Astrocyte (in vitro differentiated cells and primary cell): ENCODE results near the gene HCRTR1. TPM values are rescaled to one million over a fixed set of nuclear protein-coding genes. Genes with fewer than 3 reads are reported as not detected.

Source experiments
- DNase-seq: peaks from one replicate; pipeline ENCODE4 v3.0.0-alpha.2; 2010; ENCODE audit warnings: low read depth
- FAIRE-seq: peaks from 2 replicates; lab custom pipeline; 2011; peaks lifted over from hg19 to GRCh38; lab: Jason Lieb, UNC
- H2AFZ ChIP-seq: 2 replicates; pipeline ENCODE4 v1.6.0; 2012; ENCODE audit warnings: low read depth, low read length, inconsistent platforms
- H3K27ac ChIP-seq: 2 replicates; pipeline ENCODE4 v1.5.1; 2011; ENCODE audit warnings: low read depth, low read length, inconsistent platforms
- H3K27me3 ChIP-seq: 2 replicates; pipeline ENCODE4 v1.6.0; 2011; ENCODE audit warnings: low read length, inconsistent platforms; ENCODE audit not compliant: insufficient read depth
- H3K36me3 ChIP-seq: 2 replicates; pipeline ENCODE4 v1.5.1; 2011; ENCODE audit warnings: low read length, inconsistent platforms; ENCODE audit not compliant: insufficient read depth
- H3K4me1 ChIP-seq: 2 replicates; pipeline ENCODE4 v1.5.1; 2011; ENCODE audit warnings: low read length, inconsistent platforms; ENCODE audit not compliant: insufficient read depth
- H3K4me2 ChIP-seq: 2 replicates; pipeline ENCODE4 v1.6.0; 2012; ENCODE audit warnings: low read length, inconsistent platforms
- H3K4me3 ChIP-seq: 2 replicates; pipeline ENCODE4 v1.5.1; 2011; ENCODE audit warnings: low read depth, mild to moderate bottlenecking, low read length, inconsistent platforms; ENCODE audit not compliant: insufficient read depth
- H3K79me2 ChIP-seq: 2 replicates; pipeline ENCODE4 v1.6.0; 2012; ENCODE audit warnings: mild to moderate bottlenecking, low read length, inconsistent platforms; ENCODE audit not compliant: insufficient read depth
- H3K9ac ChIP-seq: 2 replicates; pipeline ENCODE4 v1.6.0; 2012; ENCODE audit warnings: mild to moderate bottlenecking, low read length, inconsistent platforms
- H3K9me3 ChIP-seq: 2 replicates; pipeline ENCODE4 v1.5.1; 2012; ENCODE audit warnings: low read depth, mild to moderate bottlenecking, low read length, inconsistent platforms; ENCODE audit not compliant: insufficient read depth
- H4K20me1 ChIP-seq: 2 replicates; pipeline ENCODE4 v1.6.0; 2012; ENCODE audit warnings: low read length, inconsistent platforms; ENCODE audit not compliant: insufficient read depth
- H3K27ac Mint-ChIP-seq: one replicate; pipeline ENCODE4 v1.8.0; 2021; ENCODE audit warnings: mild to moderate bottlenecking, mixed read lengths; ENCODE audit not compliant: unreplicated experiment
- H3K27me3 Mint-ChIP-seq: one replicate; pipeline ENCODE4 v1.8.0; 2021; ENCODE audit warnings: low read depth, mixed read lengths; ENCODE audit not compliant: unreplicated experiment
- H3K36me3 Mint-ChIP-seq: one replicate; pipeline ENCODE4 v1.8.0; 2021; ENCODE audit warnings: low read depth, mixed read lengths; ENCODE audit not compliant: unreplicated experiment
- H3K4me1 Mint-ChIP-seq: one replicate; pipeline ENCODE4 v1.8.0; 2021; ENCODE audit warnings: low read depth, mixed read lengths; ENCODE audit not compliant: unreplicated experiment
- H3K4me3 Mint-ChIP-seq: one replicate; pipeline ENCODE4 v1.8.0; 2021; ENCODE audit warnings: mild to moderate bottlenecking, moderate library complexity, mixed read lengths; ENCODE audit not compliant: unreplicated experiment
- H3K9me3 Mint-ChIP-seq: one replicate; pipeline ENCODE4 v1.8.0; 2021; ENCODE audit warnings: mild to moderate bottlenecking, mixed read lengths; ENCODE audit not compliant: unreplicated experiment
- EZH2 ChIP-seq: IDR thresholded peaks from 2 replicates; pipeline ENCODE4 v1.6.1; 2012; ENCODE audit warnings: mild to moderate bottlenecking, low read length, inconsistent platforms; ENCODE audit not compliant: insufficient read depth
- total RNA-seq: library from RNA; stranded (reverse); gene quantifications from 2 replicates; pipeline ENCODE4 v1.2.1, GENCODE V29; 2021
- TF ChIP-seq, protein P1 (sequence below): IDR thresholded peaks from 2 replicates; pipeline ENCODE4 v1.5.1; 2011; ENCODE audit warnings: low read depth, mild to moderate bottlenecking, inconsistent platforms, low read length, moderate library complexity; ENCODE audit not compliant: insufficient read depth

Gene HCRTR1
- total RNA-seq, 1 donor from 2014 or later, result not detected

GRCh38 chr1:31602081-31602480 is 15.4 kb upstream of the HCRTR1 start:
- Mint-ChIP-seq H3K27ac (no peak overlapping the region), H3K36me3 (no peaks in the 10 kb centered on the region), H3K4me1 (peaks cover 5% of the 10 kb centered on the region), H3K27me3 (peaks cover 7% of the 10 kb centered on the region), H3K4me3 (no peak overlapping the region), H3K9me3 (no peaks in the 10 kb centered on the region)
- Histone ChIP-seq H3K4me3 (no peak overlapping the region), H3K27ac (no peak overlapping the region), H2AFZ (no peak overlapping the region), H3K4me1 (peaks cover 5% of the 10 kb centered on the region), H3K36me3 (no peaks in the 10 kb centered on the region), H4K20me1 (no peaks in the 10 kb centered on the region), H3K9ac (no peak overlapping the region), H3K79me2 (no peaks in the 10 kb centered on the region), H3K9me3 (no peaks in the 10 kb centered on the region), H3K4me2 (no peak overlapping the region), H3K27me3 (no peaks in the 10 kb centered on the region)
- TF ChIP-seq, protein P1, sequence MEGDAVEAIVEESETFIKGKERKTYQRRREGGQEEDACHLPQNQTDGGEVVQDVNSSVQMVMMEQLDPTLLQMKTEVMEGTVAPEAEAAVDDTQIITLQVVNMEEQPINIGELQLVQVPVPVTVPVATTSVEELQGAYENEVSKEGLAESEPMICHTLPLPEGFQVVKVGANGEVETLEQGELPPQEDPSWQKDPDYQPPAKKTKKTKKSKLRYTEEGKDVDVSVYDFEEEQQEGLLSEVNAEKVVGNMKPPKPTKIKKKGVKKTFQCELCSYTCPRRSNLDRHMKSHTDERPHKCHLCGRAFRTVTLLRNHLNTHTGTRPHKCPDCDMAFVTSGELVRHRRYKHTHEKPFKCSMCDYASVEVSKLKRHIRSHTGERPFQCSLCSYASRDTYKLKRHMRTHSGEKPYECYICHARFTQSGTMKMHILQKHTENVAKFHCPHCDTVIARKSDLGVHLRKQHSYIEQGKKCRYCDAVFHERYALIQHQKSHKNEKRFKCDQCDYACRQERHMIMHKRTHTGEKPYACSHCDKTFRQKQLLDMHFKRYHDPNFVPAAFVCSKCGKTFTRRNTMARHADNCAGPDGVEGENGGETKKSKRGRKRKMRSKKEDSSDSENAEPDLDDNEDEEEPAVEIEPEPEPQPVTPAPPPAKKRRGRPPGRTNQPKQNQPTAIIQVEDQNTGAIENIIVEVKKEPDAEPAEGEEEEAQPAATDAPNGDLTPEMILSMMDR, result no peak
- no peak for TF ChIP-seq EZH2
- DNase-seq (no peak), FAIRE-seq (no peak)

DNA sequence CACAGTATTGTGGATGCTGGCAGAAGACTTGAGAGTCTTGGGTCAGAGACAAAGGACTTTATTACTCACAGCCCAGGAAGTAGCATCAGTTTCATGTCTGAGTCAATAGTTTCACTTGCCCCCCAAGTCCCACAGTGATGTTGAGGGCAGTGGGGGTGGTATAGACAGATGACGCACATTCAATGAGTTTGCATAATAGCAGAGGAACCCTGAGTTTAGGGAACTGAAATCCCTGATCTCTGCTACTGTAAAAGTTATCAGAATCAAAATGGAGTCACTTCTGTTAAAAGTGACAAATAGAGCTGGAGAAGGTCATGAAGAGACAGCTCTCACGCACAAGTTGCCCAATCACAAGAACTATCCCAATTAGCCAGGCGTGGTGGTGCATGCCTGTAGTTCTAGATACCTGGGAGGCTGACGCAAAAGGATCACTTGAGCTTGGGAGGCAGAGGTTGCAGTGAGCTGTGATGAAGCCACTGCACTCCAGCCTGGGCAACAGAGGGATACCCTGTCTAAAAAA is 11.5 kb upstream of the HCRTR1 start:
- no peaks in the 10 kb centered on the region for H4K20me1 ChIP-seq
- H3K36me3 ChIP-seq, result no peaks in the 10 kb centered on the region
- H3K27me3 ChIP-seq, result no peaks in the 10 kb centered on the region
- Mint-ChIP-seq H3K4me1 (peaks cover 5% of the 10 kb centered on the region), H3K9me3 (no peaks in the 10 kb centered on the region), H3K36me3 (no peaks in the 10 kb centered on the region), H3K4me3 (no peak overlapping the region), H3K27ac (no peak overlapping the region), H3K27me3 (peaks cover 5% of the 10 kb centered on the region)
- H3K9me3 ChIP-seq, result no peaks in the 10 kb centered on the region
- H3K4me2 ChIP-seq, result peak overlapping the region; percentile 10
- no peak for FAIRE-seq
- H2AFZ ChIP-seq, result peak overlapping the region; percentile 0
- peak; percentile 88 for DNase-seq
- H3K79me2 ChIP-seq, result no peaks in the 10 kb centered on the region
- no peak overlapping the region for H3K9ac ChIP-seq
- no peak overlapping the region for H3K4me3 ChIP-seq
- peaks cover 5% of the 10 kb centered on the region for H3K4me1 ChIP-seq
- TF ChIP-seq, protein P1, result no peak
- TF ChIP-seq EZH2, result no peak
- peak overlapping the region; percentile 54 for H3K27ac ChIP-seq

DNA sequence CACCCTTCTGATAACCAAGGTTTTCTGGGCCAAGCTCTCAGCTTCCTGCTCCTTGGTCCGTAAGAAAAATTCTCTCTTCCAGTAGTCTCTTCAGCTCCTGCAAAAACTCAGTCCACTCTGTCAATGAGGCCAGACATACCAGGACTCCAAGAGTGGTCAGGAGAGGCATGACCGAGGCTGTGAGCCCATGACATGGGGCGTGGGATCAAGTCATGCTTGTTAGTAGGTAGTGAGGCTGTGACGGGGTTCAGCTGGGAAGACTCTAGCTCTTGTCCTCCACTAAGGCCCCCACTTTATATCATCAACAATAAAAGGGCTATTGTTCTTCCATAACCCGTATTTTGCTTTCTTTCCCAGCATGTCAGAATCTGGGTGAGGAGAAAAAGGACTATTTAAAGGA is 10.1 kb upstream of the HCRTR1 start:
- H3K4me3 Mint-ChIP-seq, result no peak overlapping the region
- H3K4me1 Mint-ChIP-seq, result peaks cover 5% of the 10 kb centered on the region
- H3K36me3 Mint-ChIP-seq, result no peaks in the 10 kb centered on the region
- no peaks in the 10 kb centered on the region for H3K79me2 ChIP-seq
- DNase-seq, result no peak
- H3K4me2 ChIP-seq, result no peak overlapping the region
- H3K36me3 ChIP-seq, result no peaks in the 10 kb centered on the region
- H2AFZ ChIP-seq, result no peak overlapping the region
- H3K27me3 Mint-ChIP-seq, result peaks cover 5% of the 10 kb centered on the region
- no peak for FAIRE-seq
- no peak overlapping the region for H3K27ac ChIP-seq
- H3K4me1 ChIP-seq, result peaks cover 5% of the 10 kb centered on the region
- no peak overlapping the region for H3K9ac ChIP-seq
- H3K4me3 ChIP-seq, result no peak overlapping the region
- H3K27me3 ChIP-seq, result no peaks in the 10 kb centered on the region
- H3K27ac Mint-ChIP-seq, result no peak overlapping the region
- peaks cover 3% of the 10 kb centered on the region for H3K9me3 Mint-ChIP-seq
- no peaks in the 10 kb centered on the region for H3K9me3 ChIP-seq
- TF ChIP-seq EZH2, result no peak
- TF ChIP-seq, protein P1, result no peak
- no peaks in the 10 kb centered on the region for H4K20me1 ChIP-seq
